GM19455 (cell line): ENCODE measurements around the gene TMEM151B.
A peak's percentile ranks its signal among the peaks of the same experiment; 100 is the strongest.

ENCODE experiments used
- ATAC-seq: cut with Tn5 transposase; IDR thresholded peaks from one replicate; pipeline ENCODE4 v1.9.1; 2021; ENCODE audit not compliant: unreplicated experiment

Gene TMEM151B

GRCh38 chr6:44250067-44250717 lies 20.1 kb upstream of the TMEM151B start:
- no peak for ATAC-seq

GRCh38 chr6:44250718-44251123 lies 19.5 kb upstream of the TMEM151B start:
- no peak for ATAC-seq

GRCh38 chr6:44251576-44252524 lies 18.4 kb upstream of the TMEM151B start:
- ATAC-seq, result no peak

- ATAC-seq, result no peak
These were observed 16.7 kb upstream of the TMEM151B start for GRCh38 chr6:44253307-44254101.

GRCh38 chr6:44254191-44255104 lies 15.8 kb upstream of the TMEM151B start:
- ATAC-seq, result no peak

GRCh38 chr6:44255105-44255808 lies 15.0 kb upstream of the TMEM151B start:
- no peak for ATAC-seq

GRCh38 chr6:44255871-44256774 lies 14.1 kb upstream of the TMEM151B start:
- no peak for ATAC-seq

- peak; percentile 21 for ATAC-seq
These were observed 13.6 kb upstream of the TMEM151B start for GRCh38 chr6:44256775-44257024.

- peak; percentile 57 for ATAC-seq
These were observed 13.1 kb upstream of the TMEM151B start, which contains the start of gene SLC35B2 for GRCh38 chr6:44257025-44257752. Gene SLC35B2 (minus strand): TSS chr6:44257528. CDS start chr6:44257410, 118 bp downstream.

- peak; percentile 9 for ATAC-seq
These were observed 12.4 kb upstream of the TMEM151B start for GRCh38 chr6:44257753-44258324.

- ATAC-seq, result no peak
These were observed 11.9 kb upstream of the TMEM151B start for GRCh38 chr6:44258325-44258863.

- ATAC-seq, result no peak
These were observed 11.3 kb upstream of the TMEM151B start for GRCh38 chr6:44258921-44259320.

GRCh38 chr6:44260011-44260410 lies 10.2 kb upstream of the TMEM151B start:
- ATAC-seq, result no peak

GRCh38 chr6:44260451-44261297 lies 9.6 kb upstream of the TMEM151B start:
- no peak for ATAC-seq

GRCh38 chr6:44261581-44261980 lies 8.7 kb upstream of the TMEM151B start:
- no peak for ATAC-seq

GRCh38 chr6:44262467-44263353 lies 7.5 kb upstream of the TMEM151B start:
- ATAC-seq, result no peak
